Colonic mucosa (tissue), 4 donors: ENCODE results near the gene COL1A2. TPM values are rescaled to one million over a fixed set of nuclear protein-coding genes. Genes with fewer than 3 reads are reported as not detected.

Experiments
- DNase-seq: peaks from one replicate; pipeline ENCODE4 v3.0.0-alpha.2; 2020
- H3K27ac ChIP-seq: fragments of 200-600 bp; one replicate; pipeline ENCODE4 v1.8.0; 2021
- H3K27me3 ChIP-seq: fragments of 200-600 bp; one replicate; pipeline ENCODE4 v1.8.0; 2021
- H3K36me3 ChIP-seq: fragments of 200-600 bp; one replicate; pipeline ENCODE4 v1.8.0; 2021
- H3K4me1 ChIP-seq: fragments of 200-600 bp; one replicate; pipeline ENCODE4 v1.8.0; 2021; ENCODE audit warnings: mild to moderate bottlenecking
- H3K4me3 ChIP-seq: fragments of 200-600 bp; one replicate; pipeline ENCODE4 v1.8.0; 2021
- H3K9ac ChIP-seq, 2 donors: one replicate each; pipeline ENCODE4 v1.7.0; 2013; ENCODE audit warnings: control low read depth in 2 of 2, low read depth in 2 of 2, low read length in 2 of 2
- H3K9me3 ChIP-seq: fragments of 200-600 bp; one replicate; pipeline ENCODE4 v1.8.0; 2021
- intact Hi-C: fragments of 100-400 bp; cut with DNase I; formaldehyde crosslinking; loops from one replicate; pipeline ENCODE4 v1.14.1; 2022
- total RNA-seq, 2 donors: library from RNA; stranded (reverse); fragmentation: NEBNext Ultra II Directional in 1 of 2; extraction: Animal tissue kit (Norgen Biotek cat#: 25700) in 1 of 2; gene quantifications; one replicate each; pipeline ENCODE4 v1.2.1, GENCODE V29; 2021
- TF ChIP-seq, protein P1 (sequence below): fragments of 200-600 bp; IDR thresholded peaks from one replicate; pipeline ENCODE4 v1.8.0; 2022; ENCODE audit warnings: antibody characterized with exemption, mild to moderate bottlenecking
- donor health status: healthy.
- donor health status: DM: no; HTN: no; CAD: no.
- donor health status: DM: no; HTN: no; CAD: no.

Gene COL1A2
- total RNA-seq, 2 donors from 2014 or later: 55.6 to 131 TPM

DNA sequence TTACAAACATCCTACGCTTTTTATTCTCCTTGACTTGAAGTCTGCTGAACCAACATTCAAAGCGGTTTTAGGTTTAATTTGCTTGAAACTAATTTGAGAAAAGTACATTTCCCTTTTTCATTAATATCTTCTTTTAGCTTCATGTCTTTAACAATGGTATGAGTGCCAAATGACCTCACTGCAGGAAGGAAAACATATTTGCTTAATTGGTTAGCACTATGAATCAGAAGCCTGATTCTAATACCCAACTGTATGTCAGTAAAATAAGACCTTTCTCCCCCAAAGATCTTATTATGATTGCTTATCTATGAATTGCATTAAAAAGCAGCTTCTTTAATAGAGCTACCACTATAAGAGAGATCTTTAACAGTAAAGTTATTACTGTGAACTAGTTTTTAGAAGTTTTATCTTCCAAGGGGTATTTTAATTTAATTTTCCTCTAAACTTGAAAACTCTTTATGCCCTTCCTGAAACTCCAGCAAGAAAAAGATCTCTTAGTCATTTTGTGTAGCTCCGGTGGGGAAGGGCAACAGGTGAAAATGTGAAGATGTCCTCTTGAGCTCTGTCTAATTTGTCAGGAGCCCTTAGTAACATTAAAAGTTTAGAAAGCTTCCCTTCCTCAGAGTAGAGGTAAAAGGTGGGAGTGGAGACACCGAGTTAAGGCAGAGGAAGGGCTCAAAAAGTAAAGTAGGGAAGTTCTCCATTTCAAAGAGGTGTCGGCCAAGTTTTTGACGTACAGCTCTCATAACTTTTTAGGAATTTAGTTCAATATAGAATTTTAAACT is 6.1 kb downstream of the COL1A2 start:
- Histone ChIP-seq H3K4me1 (no peaks in the 10 kb centered on the region), H3K27ac (no peak overlapping the region), H3K36me3 (no peaks in the 10 kb centered on the region), H3K9me3 (no peaks in the 10 kb centered on the region), H3K27me3 (no peaks in the 10 kb centered on the region), H3K9ac (no peak overlapping the region), H3K4me3 (no peak overlapping the region)
- DNase-seq: no peak
- TF ChIP-seq, protein P1, sequence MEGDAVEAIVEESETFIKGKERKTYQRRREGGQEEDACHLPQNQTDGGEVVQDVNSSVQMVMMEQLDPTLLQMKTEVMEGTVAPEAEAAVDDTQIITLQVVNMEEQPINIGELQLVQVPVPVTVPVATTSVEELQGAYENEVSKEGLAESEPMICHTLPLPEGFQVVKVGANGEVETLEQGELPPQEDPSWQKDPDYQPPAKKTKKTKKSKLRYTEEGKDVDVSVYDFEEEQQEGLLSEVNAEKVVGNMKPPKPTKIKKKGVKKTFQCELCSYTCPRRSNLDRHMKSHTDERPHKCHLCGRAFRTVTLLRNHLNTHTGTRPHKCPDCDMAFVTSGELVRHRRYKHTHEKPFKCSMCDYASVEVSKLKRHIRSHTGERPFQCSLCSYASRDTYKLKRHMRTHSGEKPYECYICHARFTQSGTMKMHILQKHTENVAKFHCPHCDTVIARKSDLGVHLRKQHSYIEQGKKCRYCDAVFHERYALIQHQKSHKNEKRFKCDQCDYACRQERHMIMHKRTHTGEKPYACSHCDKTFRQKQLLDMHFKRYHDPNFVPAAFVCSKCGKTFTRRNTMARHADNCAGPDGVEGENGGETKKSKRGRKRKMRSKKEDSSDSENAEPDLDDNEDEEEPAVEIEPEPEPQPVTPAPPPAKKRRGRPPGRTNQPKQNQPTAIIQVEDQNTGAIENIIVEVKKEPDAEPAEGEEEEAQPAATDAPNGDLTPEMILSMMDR: no peak
- intact Hi-C loops: no loop called here

DNA sequence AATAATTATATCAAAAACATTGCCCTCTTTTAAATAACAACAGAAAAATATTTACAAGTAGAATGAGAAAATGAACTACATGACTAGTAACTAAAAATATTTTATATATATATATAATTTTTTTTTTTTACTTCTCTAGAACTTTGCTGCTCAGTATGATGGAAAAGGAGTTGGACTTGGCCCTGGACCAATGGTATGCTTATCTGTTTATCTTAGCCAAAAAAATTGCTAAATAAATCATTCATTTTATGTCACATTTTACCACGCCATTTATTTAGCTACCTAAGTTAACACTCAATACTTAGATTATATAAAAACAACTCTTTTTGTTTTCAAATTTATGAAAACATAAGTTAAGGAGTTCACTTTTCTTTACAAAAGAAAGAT is 6.7 kb downstream of the COL1A2 start:
- DNase-seq: no peak
- Histone ChIP-seq H3K36me3 (no peaks in the 10 kb centered on the region), H3K27ac (no peak overlapping the region), H3K9me3 (no peaks in the 10 kb centered on the region), H3K27me3 (no peaks in the 10 kb centered on the region), H3K4me3 (no peak overlapping the region), H3K9ac (no peak overlapping the region), H3K4me1 (no peaks in the 10 kb centered on the region)
- TF ChIP-seq, protein P1: no peak
- intact Hi-C loops: no loop called here

- intact Hi-C loops: no loop called here
- H3K4me1 ChIP-seq: no peaks in the 10 kb centered on the region
- DNase-seq: no peak
- no peak overlapping the region for H3K4me3 ChIP-seq
- no peak overlapping the region for H3K27ac ChIP-seq
- H3K36me3 ChIP-seq: no peaks in the 10 kb centered on the region
- no peaks in the 10 kb centered on the region for H3K27me3 ChIP-seq
- TF ChIP-seq, protein P1: no peak
- H3K9me3 ChIP-seq: no peaks in the 10 kb centered on the region
- H3K9ac ChIP-seq: no peak overlapping the region
These were observed 8.9 kb downstream of the COL1A2 start for GRCh38 chr7:94403546-94403945.

GRCh38 chr7:94405506-94405905 is 10.8 kb downstream of the COL1A2 start:
- no peak overlapping the region for H3K27ac ChIP-seq
- no peak overlapping the region for H3K4me3 ChIP-seq
- H3K9me3 ChIP-seq: no peaks in the 10 kb centered on the region
- H3K27me3 ChIP-seq: no peaks in the 10 kb centered on the region
- TF ChIP-seq, protein P1: no peak
- intact Hi-C loops: no loop called here
- no peak for DNase-seq
- no peak overlapping the region for H3K9ac ChIP-seq
- no peaks in the 10 kb centered on the region for H3K4me1 ChIP-seq
- H3K36me3 ChIP-seq: no peaks in the 10 kb centered on the region

GRCh38 chr7:94406696-94407095 is 12.0 kb downstream of the COL1A2 start:
- H3K4me1 ChIP-seq: no peaks in the 10 kb centered on the region
- no peaks in the 10 kb centered on the region for H3K27me3 ChIP-seq
- H3K4me3 ChIP-seq: no peak overlapping the region
- no peaks in the 10 kb centered on the region for H3K36me3 ChIP-seq
- intact Hi-C loops: no loop called here
- H3K9ac ChIP-seq: no peak overlapping the region
- no peak for DNase-seq
- H3K9me3 ChIP-seq: no peaks in the 10 kb centered on the region
- TF ChIP-seq, protein P1: no peak
- no peak overlapping the region for H3K27ac ChIP-seq
